ENCODE measurements around the gene KCMF1. TPM values are rescaled to one million over a fixed set of nuclear protein-coding genes. Genes with fewer than 3 reads are reported as not detected.

KCMF1 gene
- 10 to 100 TPM; 49.0 to 57.2 TPM for total RNA-seq
- 10 to 100 TPM; 48.5 to 60.2 TPM for polyA plus RNA-seq (ENCODE audit: insufficient read length in 2 of 2)
- long read RNA-seq, donor 1, full-length matches to known transcripts: 16 of 21 reads
- long read RNA-seq, donor 1, partial matches to known transcripts: 5 of 21 reads
- long read RNA-seq, donor 1, other reads (novel, unspliced or antisense): 0 of 21 reads
- long read RNA-seq, donor 2, full-length matches to known transcripts: 8 of 8 reads
- long read RNA-seq, donor 2, partial matches to known transcripts: 0 of 8 reads
- long read RNA-seq, donor 2, other reads (novel, unspliced or antisense): 0 of 8 reads
- long read RNA-seq, donor 3, full-length matches to known transcripts: 5 of 5 reads
- long read RNA-seq, donor 3, partial matches to known transcripts: 0 of 5 reads
- long read RNA-seq, donor 3, other reads (novel, unspliced or antisense): 0 of 5 reads
- long read RNA-seq, donor 4, full-length matches to known transcripts: 19 of 31 reads
- long read RNA-seq, donor 4, partial matches to known transcripts: 12 of 31 reads
- long read RNA-seq, donor 4, other reads (novel, unspliced or antisense): 0 of 31 reads

- peaks cover 11% of the 10 kb centered on the region for H3K4me1 ChIP-seq (ENCODE audit: control insufficient read depth, insufficient read depth, low read length)
Observed at GRCh38 chr2:84970868-84971509, at the start of gene KCMF1. KCMF1 (plus strand) TSS chr2:84971161; CDS start chr2:84971452, 291 bp downstream.

GRCh38 chr2:84923009-84923408, 48.0 kb upstream of the KCMF1 start:
- H3K4me3 ChIP-seq (ENCODE audit: low read depth, low read length): no peak overlapping the region
- H3K36me3 ChIP-seq (ENCODE audit: control insufficient read depth, insufficient read depth, low read length): no peaks in the 10 kb centered on the region
- no peaks in the 10 kb centered on the region for H3K9me3 ChIP-seq (ENCODE audit: control insufficient read depth, insufficient read depth, low read length)
- DNase-seq (ENCODE audit: low read depth in 4 of 6, low spot score in 6 of 6): no peak
- H3K4me1 ChIP-seq (ENCODE audit: control insufficient read depth, insufficient read depth, low read length): peaks cover 18% of the 10 kb centered on the region
- H3K27ac ChIP-seq (ENCODE audit: low read depth, low read length): no peak overlapping the region
- H3K27me3 ChIP-seq (ENCODE audit: control insufficient read depth, insufficient read depth, low read length): no peaks in the 10 kb centered on the region

More at GRCh38 chr2:84970868-84971509, at the start of gene KCMF1:
- under 1% methylated on average over 71 of the region's 102 CpGs for WGBS (ENCODE audit: insufficient coverage)
- Histone ChIP-seq H3K27me3 (ENCODE audit: control insufficient read depth, insufficient read depth, low read length) (no peaks in the 10 kb centered on the region), H3K4me3 (ENCODE audit: low read depth, low read length) (peak within 1 kb of the TSS; percentile 84), H3K9me3 (ENCODE audit: control insufficient read depth, insufficient read depth, low read length) (no peaks in the 10 kb centered on the region), H3K27ac (ENCODE audit: low read depth, low read length) (peak within 1 kb of the TSS; percentile 95), H3K36me3 (ENCODE audit: control insufficient read depth, insufficient read depth, low read length) (peaks cover 5% of the 10 kb centered on the region)
- peak in 5 of 6 donors; percentile 28 to 87 (median 48) for DNase-seq (ENCODE audit: low read depth in 4 of 6, low spot score in 6 of 6)

GRCh38 chr2:84924173-84925106, 46.5 kb upstream of the KCMF1 start:
- 83% methylated on average over 4 of the region's 9 CpGs for WGBS (ENCODE audit: insufficient coverage)
- peak in 1 of 6 donors; percentile 26 for DNase-seq (ENCODE audit: low read depth in 4 of 6, low spot score in 6 of 6)

GRCh38 chr2:84925336-84925723, 45.6 kb upstream of the KCMF1 start:
- WGBS (ENCODE audit: insufficient coverage): 83% methylated on average over 2 of the region's 2 CpGs
- no peaks in the 10 kb centered on the region for H3K36me3 ChIP-seq (ENCODE audit: control insufficient read depth, insufficient read depth, low read length)
- no peak for DNase-seq (ENCODE audit: low read depth in 4 of 6, low spot score in 6 of 6)
- H3K4me3 ChIP-seq (ENCODE audit: low read depth, low read length): no peak overlapping the region
- no peaks in the 10 kb centered on the region for H3K9me3 ChIP-seq (ENCODE audit: control insufficient read depth, insufficient read depth, low read length)
- peak overlapping the region; percentile 17 for H3K27ac ChIP-seq (ENCODE audit: low read depth, low read length)
- peaks cover 18% of the 10 kb centered on the region for H3K4me1 ChIP-seq (ENCODE audit: control insufficient read depth, insufficient read depth, low read length)
- H3K27me3 ChIP-seq (ENCODE audit: control insufficient read depth, insufficient read depth, low read length): no peaks in the 10 kb centered on the region

More at GRCh38 chr2:84924173-84925106, 46.5 kb upstream of the KCMF1 start:
- Histone ChIP-seq H3K27me3 (ENCODE audit: control insufficient read depth, insufficient read depth, low read length) (no peaks in the 10 kb centered on the region), H3K36me3 (ENCODE audit: control insufficient read depth, insufficient read depth, low read length) (no peaks in the 10 kb centered on the region), H3K4me3 (ENCODE audit: low read depth, low read length) (no peak overlapping the region), H3K4me1 (ENCODE audit: control insufficient read depth, insufficient read depth, low read length) (peaks cover 18% of the 10 kb centered on the region), H3K9me3 (ENCODE audit: control insufficient read depth, insufficient read depth, low read length) (no peaks in the 10 kb centered on the region), H3K27ac (ENCODE audit: low read depth, low read length) (no peak overlapping the region)

GRCh38 chr2:84925724-84926376, 45.1 kb upstream of the KCMF1 start:
- DNase-seq (ENCODE audit: low read depth in 4 of 6, low spot score in 6 of 6): peak; percentile 70 to 96 (median 84)
- Histone ChIP-seq H3K27ac (ENCODE audit: low read depth, low read length) (peak overlapping the region; percentile 17), H3K4me3 (ENCODE audit: low read depth, low read length) (peak overlapping the region; percentile 16), H3K9me3 (ENCODE audit: control insufficient read depth, insufficient read depth, low read length) (no peaks in the 10 kb centered on the region), H3K4me1 (ENCODE audit: control insufficient read depth, insufficient read depth, low read length) (peaks cover 18% of the 10 kb centered on the region), H3K27me3 (ENCODE audit: control insufficient read depth, insufficient read depth, low read length) (no peaks in the 10 kb centered on the region), H3K36me3 (ENCODE audit: control insufficient read depth, insufficient read depth, low read length) (no peaks in the 10 kb centered on the region)
- 1% methylated on average over 30 of the region's 34 CpGs for WGBS (ENCODE audit: insufficient coverage)

GRCh38 chr2:84927275-84927627, 43.7 kb upstream of the KCMF1 start:
- no peak for DNase-seq (ENCODE audit: low read depth in 4 of 6, low spot score in 6 of 6)
- Histone ChIP-seq H3K27ac (ENCODE audit: low read depth, low read length) (no peak overlapping the region), H3K36me3 (ENCODE audit: control insufficient read depth, insufficient read depth, low read length) (no peaks in the 10 kb centered on the region), H3K27me3 (ENCODE audit: control insufficient read depth, insufficient read depth, low read length) (no peaks in the 10 kb centered on the region), H3K4me3 (ENCODE audit: low read depth, low read length) (peak overlapping the region; percentile 57), H3K4me1 (ENCODE audit: control insufficient read depth, insufficient read depth, low read length) (peaks cover 18% of the 10 kb centered on the region), H3K9me3 (ENCODE audit: control insufficient read depth, insufficient read depth, low read length) (no peaks in the 10 kb centered on the region)
- WGBS (ENCODE audit: insufficient coverage): no CpG with 5 or more reads among the region's 3 CpGs

GRCh38 chr2:84931384-84931821, 39.6 kb upstream of the KCMF1 start:
- no peaks in the 10 kb centered on the region for H3K36me3 ChIP-seq (ENCODE audit: control insufficient read depth, insufficient read depth, low read length)
- 42% methylated on average over 1 of the region's 1 CpG for WGBS (ENCODE audit: insufficient coverage)
- H3K4me3 ChIP-seq (ENCODE audit: low read depth, low read length): no peak overlapping the region
- H3K9me3 ChIP-seq (ENCODE audit: control insufficient read depth, insufficient read depth, low read length): no peaks in the 10 kb centered on the region
- H3K27ac ChIP-seq (ENCODE audit: low read depth, low read length): no peak overlapping the region
- DNase-seq (ENCODE audit: low read depth in 4 of 6, low spot score in 6 of 6): no peak
- H3K27me3 ChIP-seq (ENCODE audit: control insufficient read depth, insufficient read depth, low read length): no peaks in the 10 kb centered on the region
- H3K4me1 ChIP-seq (ENCODE audit: control insufficient read depth, insufficient read depth, low read length): peaks cover 6% of the 10 kb centered on the region

- Histone ChIP-seq H3K27me3 (ENCODE audit: control insufficient read depth, insufficient read depth, low read length) (no peaks in the 10 kb centered on the region), H3K9me3 (ENCODE audit: control insufficient read depth, insufficient read depth, low read length) (no peaks in the 10 kb centered on the region), H3K27ac (ENCODE audit: low read depth, low read length) (no peak overlapping the region), H3K36me3 (ENCODE audit: control insufficient read depth, insufficient read depth, low read length) (no peaks in the 10 kb centered on the region), H3K4me1 (ENCODE audit: control insufficient read depth, insufficient read depth, low read length) (no peaks in the 10 kb centered on the region), H3K4me3 (ENCODE audit: low read depth, low read length) (no peak overlapping the region)
- no peak for DNase-seq (ENCODE audit: low read depth in 4 of 6, low spot score in 6 of 6)
- WGBS (ENCODE audit: insufficient coverage): 86% methylated on average over 1 of the region's 5 CpGs
Observed at GRCh38 chr2:84938194-84938879, 32.6 kb upstream of the KCMF1 start.
